Loucy (cell line): Measurements from ENCODE around the gene ENDOG.
"Not testable (repeated sequence)": the region's sequence is repeated elsewhere in the genome, so short reads cannot be mapped to it uniquely, and the experiment has no call there.

ENCODE experiments used
- H2AFZ ChIP-seq: fragments of 200-600 bp; sonication (generic); 2 replicates; pipeline ENCODE4 v1.6.0; 2016; ENCODE audit warnings: antibody characterized with exemption, mild to moderate bottlenecking, low read length, moderate library complexity
- H3F3A ChIP-seq: fragments of 200-600 bp; 2 replicates; pipeline ENCODE4 v1.6.0; 2016; ENCODE audit warnings: antibody characterized with exemption, low read depth, mild to moderate bottlenecking
- H3K27me3 ChIP-seq: fragments of 200-600 bp; sonication (generic); 2 replicates; pipeline ENCODE4 v1.6.1; 2014; ENCODE audit warnings: low read length, mild to moderate bottlenecking; ENCODE audit not compliant: insufficient read depth, poor library complexity, severe bottlenecking
- H3K36me3 ChIP-seq: fragments of 200-600 bp; sonication (generic); 2 replicates; pipeline ENCODE4 v1.6.1; 2016; ENCODE audit warnings: low read length; ENCODE audit not compliant: insufficient read depth
- H3K4me1 ChIP-seq: fragments of 200-600 bp; sonication (generic); 2 replicates; pipeline ENCODE4 v1.5.1; 2014; ENCODE audit warnings: low read length, mild to moderate bottlenecking; ENCODE audit not compliant: insufficient read depth, poor library complexity, severe bottlenecking
- H3K4me2 ChIP-seq: fragments of 200-600 bp; sonication (generic); 2 replicates; pipeline ENCODE4 v1.6.0; 2014; ENCODE audit warnings: antibody characterized with exemption, low read length, low read depth, mild to moderate bottlenecking; ENCODE audit not compliant: poor library complexity, severe bottlenecking
- H3K4me3 ChIP-seq: fragments of 200-600 bp; sonication (generic); 2 replicates; pipeline ENCODE4 v1.5.1; 2014; ENCODE audit warnings: low read length, mild to moderate bottlenecking, mixed read lengths; ENCODE audit not compliant: poor library complexity, severe bottlenecking
- H3K79me2 ChIP-seq: fragments of 200-600 bp; sonication (generic); 2 replicates; pipeline ENCODE4 v1.6.1; 2014; ENCODE audit warnings: low read length; ENCODE audit not compliant: insufficient read depth
- H3K9ac ChIP-seq: fragments of 200-600 bp; sonication (generic); 2 replicates; pipeline ENCODE4 v1.6.0; 2014; ENCODE audit warnings: mild to moderate bottlenecking, low read depth, low read length, moderate library complexity; ENCODE audit not compliant: poor library complexity, severe bottlenecking
- H3K9me2 ChIP-seq: fragments of 200-600 bp; sonication (generic); replicated peaks from 2 replicates; pipeline ENCODE4 v1.6.1; 2016; ENCODE audit warnings: low read depth, low read length, mixed read lengths
- H3K9me3 ChIP-seq: fragments of 200-600 bp; sonication (generic); 2 replicates; pipeline ENCODE4 v1.6.1; 2014; ENCODE audit warnings: mild to moderate bottlenecking, antibody characterized with exemption, low read length, low read depth; ENCODE audit not compliant: insufficient read depth
- H4K20me1 ChIP-seq: fragments of 200-600 bp; sonication (generic); 2 replicates; pipeline ENCODE4 v1.6.0; 2014; ENCODE audit warnings: antibody characterized with exemption, low read length, mild to moderate bottlenecking; ENCODE audit not compliant: insufficient read depth, poor library complexity, severe bottlenecking
- CTCF ChIP-seq: fragments of 200-600 bp; sonication (generic); conservative IDR thresholded peaks from 2 replicates; pipeline ENCODE4 v1.5.1; 2014; ENCODE audit warnings: mild to moderate bottlenecking, antibody characterized with exemption, low read length
- EZH2phosphoT487 ChIP-seq: fragments of 200-600 bp; IDR thresholded peaks from 2 replicates; pipeline ENCODE4 v1.6.1; 2018; ENCODE audit warnings: antibody characterized with exemption, mild to moderate bottlenecking, moderate library complexity, borderline replicate concordance

The ENDOG gene

GRCh38 chr9:128841694-128842492, 23.6 kb downstream of the ENDOG start:
- H3K36me3 ChIP-seq: no peaks in the 10 kb centered on the region
- no peaks in the 10 kb centered on the region for H3K9me2 ChIP-seq
- no peak overlapping the region for H2AFZ ChIP-seq
- no peaks in the 10 kb centered on the region for H3K4me1 ChIP-seq
- no peaks in the 10 kb centered on the region for H4K20me1 ChIP-seq
- H3K4me3 ChIP-seq: no peak overlapping the region
- H3K9me3 ChIP-seq: no peaks in the 10 kb centered on the region
- H3F3A ChIP-seq: no peaks in the 10 kb centered on the region
- no peak overlapping the region for H3K4me2 ChIP-seq
- no peaks in the 10 kb centered on the region for H3K79me2 ChIP-seq
- no peak overlapping the region for H3K9ac ChIP-seq
- TF ChIP-seq EZH2phosphoT487: no peak
- no peak for TF ChIP-seq CTCF
- H3K27me3 ChIP-seq: no peaks in the 10 kb centered on the region

- H3K4me3 ChIP-seq, H3K9me3 ChIP-seq, H2AFZ ChIP-seq, H3K27me3 ChIP-seq, H3F3A ChIP-seq, H3K36me3 ChIP-seq, H3K4me2 ChIP-seq, H3K9ac ChIP-seq, H3K9me2 ChIP-seq, H3K4me1 ChIP-seq, H3K79me2 ChIP-seq, H4K20me1 ChIP-seq: not testable (repeated sequence)
Observed at GRCh38 chr9:128843171-128843570, 24.9 kb downstream of the ENDOG start.

- Histone ChIP-seq H3K4me2 (no peak overlapping the region), H4K20me1 (no peaks in the 10 kb centered on the region), H3K9me3 (no peaks in the 10 kb centered on the region), H3K9me2 (no peaks in the 10 kb centered on the region), H3F3A (no peaks in the 10 kb centered on the region), H3K36me3 (no peaks in the 10 kb centered on the region), H3K9ac (no peak overlapping the region), H2AFZ (no peak overlapping the region), H3K4me3 (no peak overlapping the region), H3K27me3 (no peaks in the 10 kb centered on the region), H3K79me2 (no peaks in the 10 kb centered on the region), H3K4me1 (no peaks in the 10 kb centered on the region)
- TF ChIP-seq EZH2phosphoT487 (no peak), CTCF (no peak)
Observed at GRCh38 chr9:128845186-128845931, 27.1 kb downstream of the ENDOG start.
